ENCODE results near the gene SERPINA4.

SERPINA4 gene

DNA sequence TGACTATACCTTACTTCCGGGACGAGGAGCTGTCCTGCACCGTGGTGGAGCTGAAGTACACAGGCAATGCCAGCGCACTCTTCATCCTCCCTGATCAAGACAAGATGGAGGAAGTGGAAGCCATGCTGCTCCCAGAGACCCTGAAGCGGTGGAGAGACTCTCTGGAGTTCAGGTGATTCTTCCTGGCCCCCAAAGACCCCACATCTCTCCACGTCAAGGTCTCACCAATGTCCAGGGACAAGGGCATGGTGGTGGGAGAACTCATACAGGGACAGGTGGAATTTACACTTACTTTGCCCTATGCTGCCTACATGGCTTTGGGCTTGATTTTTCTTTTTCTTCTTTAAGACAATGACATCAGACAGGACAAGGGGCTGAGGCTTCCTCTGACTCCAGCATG lies 58.1 kb downstream of the SERPINA4 start:
- no peak for DNase-seq
